ENCODE data around the gene MATN3.

DNA sequence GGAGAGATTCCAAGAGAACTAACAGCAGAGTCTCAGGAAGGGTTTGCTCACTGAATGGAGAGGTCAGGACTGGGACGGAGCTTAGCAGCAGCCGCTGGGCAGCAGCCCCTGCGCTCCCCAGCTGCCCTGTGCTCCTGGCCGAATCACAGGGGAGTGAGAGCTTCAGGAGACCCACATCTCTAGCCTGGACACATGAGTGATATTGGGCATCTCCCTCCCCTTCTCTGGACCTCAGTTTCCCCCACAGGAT, 511 bp downstream of the MATN3 start:
- TF ChIP-seq ZNF8 (CRISPR knock-in tag; IDR thresholded peaks at IDR 0.05) (no peak), ESRRG (CRISPR knock-in tag; IDR thresholded peaks at IDR 0.05) (no peak), ZFP30 (CRISPR knock-in tag; IDR thresholded peaks at IDR 0.05) (no peak), OSR1 (CRISPR knock-in tag; IDR thresholded peaks at IDR 0.05) (no peak), TOX (CRISPR knock-in tag; IDR thresholded peaks at IDR 0.05; ENCODE audit: borderline replicate concordance) (no peak), RARB (CRISPR knock-in tag; IDR thresholded peaks at IDR 0.05) (no peak), TCF4 (CRISPR knock-in tag; IDR thresholded peaks at IDR 0.05; ENCODE audit: borderline replicate concordance) (no peak)
- TF ChIP-seq, protein P1, sequence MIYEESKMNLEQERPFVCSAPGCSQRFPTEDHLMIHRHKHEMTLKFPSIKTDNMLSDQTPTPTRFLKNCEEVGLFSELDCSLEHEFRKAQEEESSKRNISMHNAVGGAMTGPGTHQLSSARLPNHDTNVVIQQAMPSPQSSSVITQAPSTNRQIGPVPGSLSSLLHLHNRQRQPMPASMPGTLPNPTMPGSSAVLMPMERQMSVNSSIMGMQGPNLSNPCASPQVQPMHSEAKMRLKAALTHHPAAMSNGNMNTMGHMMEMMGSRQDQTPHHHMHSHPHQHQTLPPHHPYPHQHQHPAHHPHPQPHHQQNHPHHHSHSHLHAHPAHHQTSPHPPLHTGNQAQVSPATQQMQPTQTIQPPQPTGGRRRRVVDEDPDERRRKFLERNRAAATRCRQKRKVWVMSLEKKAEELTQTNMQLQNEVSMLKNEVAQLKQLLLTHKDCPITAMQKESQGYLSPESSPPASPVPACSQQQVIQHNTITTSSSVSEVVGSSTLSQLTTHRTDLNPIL (CRISPR knock-in tag; IDR thresholded peaks at IDR 0.05; ENCODE audit: low read depth), result no peak
- TF ChIP-seq, protein P2, sequence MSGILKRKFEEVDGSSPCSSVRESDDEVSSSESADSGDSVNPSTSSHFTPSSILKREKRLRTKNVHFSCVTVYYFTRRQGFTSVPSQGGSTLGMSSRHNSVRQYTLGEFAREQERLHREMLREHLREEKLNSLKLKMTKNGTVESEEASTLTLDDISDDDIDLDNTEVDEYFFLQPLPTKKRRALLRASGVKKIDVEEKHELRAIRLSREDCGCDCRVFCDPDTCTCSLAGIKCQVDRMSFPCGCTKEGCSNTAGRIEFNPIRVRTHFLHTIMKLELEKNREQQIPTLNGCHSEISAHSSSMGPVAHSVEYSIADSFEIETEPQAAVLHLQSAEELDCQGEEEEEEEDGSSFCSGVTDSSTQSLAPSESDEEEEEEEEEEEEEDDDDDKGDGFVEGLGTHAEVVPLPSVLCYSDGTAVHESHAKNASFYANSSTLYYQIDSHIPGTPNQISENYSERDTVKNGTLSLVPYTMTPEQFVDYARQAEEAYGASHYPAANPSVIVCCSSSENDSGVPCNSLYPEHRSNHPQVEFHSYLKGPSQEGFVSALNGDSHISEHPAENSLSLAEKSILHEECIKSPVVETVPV (CRISPR knock-in tag; IDR thresholded peaks at IDR 0.05), result no peak

Data from SK-N-SH treated with all-trans-retinoic acid at 6 μM for 48 hours (cell line).